22Rv1 (cell line): ENCODE data around the gene PIK3R4.

Experiments
- H3K27ac ChIP-seq: fragments of 450-650 bp; 2 replicates; pipeline ENCODE4 v1.5.1; 2017
- CTCF ChIP-seq: fragments of 450-650 bp; IDR thresholded peaks from 2 replicates; pipeline ENCODE4 v1.5.1; 2017; ENCODE audit warnings: mild to moderate bottlenecking
- ZFX ChIP-seq: fragments of 450-650 bp; IDR thresholded peaks from 2 replicates; pipeline ENCODE4 v1.6.1; 2017; ENCODE audit warnings: antibody characterized with exemption, borderline replicate concordance

The PIK3R4 gene

GRCh38 chr3:130746246-130747039 is at the start of gene PIK3R4:
PIK3R4 (minus strand) TSS chr3:130746829; CDS start chr3:130745218, 1,611 bp downstream.
- TF ChIP-seq CTCF: no peak
- TF ChIP-seq ZFX: no peak

GRCh38 chr3:130795396-130795795 is 48.8 kb upstream of the PIK3R4 start:
- H3K27ac ChIP-seq: no peak overlapping the region
- TF ChIP-seq CTCF (no peak), ZFX (no peak)

More at GRCh38 chr3:130746246-130747039, at the start of gene PIK3R4:
- H3K27ac ChIP-seq: peak within 1 kb of the TSS; percentile 75

GRCh38 chr3:130792246-130792645 is 45.6 kb upstream of the PIK3R4 start:
- peak overlapping the region; percentile 53 for H3K27ac ChIP-seq
- TF ChIP-seq ZFX: no peak
- no peak for TF ChIP-seq CTCF

GRCh38 chr3:130789782-130790322 is 43.2 kb upstream of the PIK3R4 start:
- no peak for TF ChIP-seq ZFX
- TF ChIP-seq CTCF: no peak

GRCh38 chr3:130787422-130788068 is 40.9 kb upstream of the PIK3R4 start:
- H3K27ac ChIP-seq: no peak overlapping the region
- TF ChIP-seq ZFX (no peak), CTCF (no peak)

More at GRCh38 chr3:130789782-130790322, 43.2 kb upstream of the PIK3R4 start:
- no peak overlapping the region for H3K27ac ChIP-seq

GRCh38 chr3:130786306-130786705 is 39.7 kb upstream of the PIK3R4 start:
- H3K27ac ChIP-seq: no peak overlapping the region
- TF ChIP-seq ZFX (no peak), CTCF (no peak)

GRCh38 chr3:130783629-130784028 is 37.0 kb upstream of the PIK3R4 start:
- H3K27ac ChIP-seq: no peak overlapping the region
- TF ChIP-seq ZFX (no peak), CTCF (no peak)
